Dedifferentiated amniotic fluid mesenchymal stem cell (primary cell): ENCODE data around the gene BUB3.
A peak's percentile ranks its signal among the peaks of the same experiment; 100 is the strongest.

ENCODE experiments used
- DNase-seq: peaks from one replicate; pipeline ENCODE4 v3.0.0-alpha.2; 2016; ENCODE audit errors: extremely low spot score

BUB3 gene

GRCh38 chr10:123154092-123154710, at the start of gene BUB3:
Gene BUB3, plus strand, starts transcription at chr10:123154402. Its CDS starts 516 bp downstream, at chr10:123154918.
- peak; percentile 100 for DNase-seq

GRCh38 chr10:123109466-123109865, 44.7 kb upstream of the BUB3 start:
- DNase-seq, result no peak

GRCh38 chr10:123117644-123118417, 36.4 kb upstream of the BUB3 start:
- no peak for DNase-seq

GRCh38 chr10:123119081-123119480, 35.1 kb upstream of the BUB3 start:
- no peak for DNase-seq

- no peak for DNase-seq
Measured at GRCh38 chr10:123126246-123126645, 28.0 kb upstream of the BUB3 start.

- DNase-seq, result no peak
Measured at GRCh38 chr10:123129618-123130271, 24.5 kb upstream of the BUB3 start.

GRCh38 chr10:123132576-123133477, 21.4 kb upstream of the BUB3 start:
- DNase-seq, result peak; percentile 66

GRCh38 chr10:123133541-123134342, 20.5 kb upstream of the BUB3 start:
- DNase-seq, result no peak

- DNase-seq, result no peak
Measured at GRCh38 chr10:123134343-123134914, 19.8 kb upstream of the BUB3 start.

- DNase-seq, result no peak
Measured at GRCh38 chr10:123134915-123135414, 19.2 kb upstream of the BUB3 start.

- DNase-seq, result no peak
Measured at GRCh38 chr10:123135415-123136141, 18.6 kb upstream of the BUB3 start, which contains the start of gene HMX3. Gene HMX3, plus strand, starts transcription at chr10:123135970. Its CDS starts 81 bp downstream, at chr10:123136051.

- no peak for DNase-seq
Measured at GRCh38 chr10:123136221-123136805, 17.9 kb upstream of the BUB3 start.

GRCh38 chr10:123136806-123137642, 17.2 kb upstream of the BUB3 start:
- no peak for DNase-seq

- no peak for DNase-seq
Measured at GRCh38 chr10:123139165-123139520, 15.1 kb upstream of the BUB3 start.

- DNase-seq, result no peak
Measured at GRCh38 chr10:123139521-123140163, 14.6 kb upstream of the BUB3 start.

- no peak for DNase-seq
Measured at GRCh38 chr10:123140164-123140982, 13.8 kb upstream of the BUB3 start.

- DNase-seq, result no peak
Measured at GRCh38 chr10:123140983-123141390, 13.2 kb upstream of the BUB3 start.
